ENCODE measurements around the gene SH2D4B. TPM values are rescaled to one million over a fixed set of nuclear protein-coding genes. Genes with fewer than 3 reads are reported as not detected.

SH2D4B gene
- total RNA-seq, 2 experiments from 2014 or later: 0.03 TPM; not detected in 1

DNA sequence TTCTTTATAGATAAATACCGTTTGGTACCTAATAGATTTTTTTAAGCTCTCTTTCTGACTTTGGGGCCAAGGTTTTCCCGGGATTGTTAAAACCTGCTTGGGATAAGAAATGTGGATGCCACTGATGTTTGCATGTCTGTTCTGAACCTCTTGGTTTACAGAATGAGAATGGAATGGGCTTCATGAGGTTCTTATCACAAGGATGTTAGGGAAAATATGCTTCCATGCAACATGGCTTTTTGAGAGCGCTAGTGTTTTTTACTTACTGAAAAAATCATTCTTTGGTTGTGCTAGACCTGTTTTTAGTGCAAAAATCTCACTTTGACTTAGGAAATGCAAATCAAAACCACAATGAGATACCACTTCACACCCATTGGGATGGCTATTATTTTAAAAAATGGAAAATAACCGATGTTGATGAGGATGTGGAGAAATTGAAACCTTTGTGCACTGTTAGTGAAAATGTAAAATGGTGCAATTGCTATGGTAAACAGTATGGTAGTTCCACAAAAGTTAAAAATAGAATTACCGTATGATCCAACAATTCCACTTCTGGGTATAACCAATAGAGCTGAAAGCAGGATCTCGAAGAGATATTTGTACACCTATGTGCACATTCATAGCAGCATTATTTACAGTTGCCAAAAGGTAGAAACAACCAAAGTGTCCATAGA is 44.7 kb upstream of the SH2D4B start:
- no TSS peak for BruUV-seq (replicated peaks)
- CTCF ChIA-PET (ENCODE audit: unreplicated experiment): interaction anchor here (0.6 to 0.9 kb wide), 2 partner anchors 11 to 49 kb away, joined by 3 read pairs; no protein-coding TSS in a partner anchor
- Histone ChIP-seq H4K20me1 (ENCODE audit: insufficient read depth, low read length) (no peaks in the 10 kb centered on the region), H3K36me3 (ENCODE audit: insufficient read depth, low read length) (peaks cover 95% of the 10 kb centered on the region), H3K79me2 (ENCODE audit: insufficient read depth, low read depth, low read length) (peaks cover 37% of the 10 kb centered on the region), H3K4me1 (ENCODE audit: insufficient read depth, low read length, poor library complexity, severe bottlenecking) (peaks cover 33% of the 10 kb centered on the region), H3K9me2 (ENCODE audit: insufficient read depth, low read length) (no peaks in the 10 kb centered on the region), H3K4me2 (ENCODE audit: low read length) (peak overlapping the region; percentile 60), H2AFZ (ENCODE audit: low read length) (no peak overlapping the region), H3K4me3 (ENCODE audit: low read depth, low read length, poor library complexity, severe bottlenecking) (no peak overlapping the region), H3K9me3 (ENCODE audit: low read length) (peaks cover 12% of the 10 kb centered on the region), H3K27ac (ENCODE audit: low read depth, low read length, poor library complexity, severe bottlenecking) (peak overlapping the region; percentile 4)
- intact Hi-C loops (cut with micrococcal nuclease; ENCODE audit: unreplicated experiment): no loop called here
- no peak for DNase-seq (ENCODE audit: low spot score)
- POLR2A ChIA-PET: interaction anchor here (0.5 to 2.7 kb wide), 5 partner anchors 18 to 64 kb away, joined by 3 to 16 read pairs (median 3); no protein-coding TSS in a partner anchor
- TF ChIP-seq EZH2phosphoT487 (IDR thresholded peaks at IDR 0.05; ENCODE audit: borderline replicate concordance, low read depth, low read length): no peak
- TF ChIP-seq, protein P1, sequence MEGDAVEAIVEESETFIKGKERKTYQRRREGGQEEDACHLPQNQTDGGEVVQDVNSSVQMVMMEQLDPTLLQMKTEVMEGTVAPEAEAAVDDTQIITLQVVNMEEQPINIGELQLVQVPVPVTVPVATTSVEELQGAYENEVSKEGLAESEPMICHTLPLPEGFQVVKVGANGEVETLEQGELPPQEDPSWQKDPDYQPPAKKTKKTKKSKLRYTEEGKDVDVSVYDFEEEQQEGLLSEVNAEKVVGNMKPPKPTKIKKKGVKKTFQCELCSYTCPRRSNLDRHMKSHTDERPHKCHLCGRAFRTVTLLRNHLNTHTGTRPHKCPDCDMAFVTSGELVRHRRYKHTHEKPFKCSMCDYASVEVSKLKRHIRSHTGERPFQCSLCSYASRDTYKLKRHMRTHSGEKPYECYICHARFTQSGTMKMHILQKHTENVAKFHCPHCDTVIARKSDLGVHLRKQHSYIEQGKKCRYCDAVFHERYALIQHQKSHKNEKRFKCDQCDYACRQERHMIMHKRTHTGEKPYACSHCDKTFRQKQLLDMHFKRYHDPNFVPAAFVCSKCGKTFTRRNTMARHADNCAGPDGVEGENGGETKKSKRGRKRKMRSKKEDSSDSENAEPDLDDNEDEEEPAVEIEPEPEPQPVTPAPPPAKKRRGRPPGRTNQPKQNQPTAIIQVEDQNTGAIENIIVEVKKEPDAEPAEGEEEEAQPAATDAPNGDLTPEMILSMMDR (conservative IDR thresholded peaks at IDR 0.05; ENCODE audit: low read length): no peak

DNA sequence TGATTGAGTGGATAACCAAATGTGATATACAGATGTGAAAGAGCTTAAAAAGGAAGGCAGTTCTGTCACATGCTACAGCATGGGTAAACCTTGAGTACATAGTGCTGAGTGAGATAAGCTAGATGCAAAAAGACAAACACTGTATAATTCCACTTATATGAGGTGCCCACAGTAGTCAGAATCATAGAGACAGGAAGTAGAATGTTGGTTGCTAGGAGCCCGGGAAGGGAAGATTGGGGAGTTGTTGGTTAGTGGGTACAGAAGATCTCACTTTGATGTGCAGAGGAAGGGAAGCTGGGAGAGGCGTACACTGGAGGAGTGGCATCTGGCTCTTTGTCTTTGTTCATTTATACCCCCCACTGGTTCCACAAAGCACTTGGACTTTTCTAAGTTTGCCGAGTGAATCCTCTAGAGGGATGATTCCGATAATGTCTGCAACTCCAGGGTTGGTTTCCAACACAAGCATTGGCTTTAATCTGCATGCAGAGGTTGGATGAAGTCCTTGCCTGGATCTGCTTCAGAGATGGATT is 44.1 kb upstream of the SH2D4B start:
- DNase-seq (ENCODE audit: low spot score): no peak
- ChIA-PET POLR2A (interaction anchor here (0.5 to 2.7 kb wide), 4 partner anchors 19 to 65 kb away, joined by 3 to 16 read pairs (median 4); no protein-coding TSS in a partner anchor), CTCF (ENCODE audit: unreplicated experiment) (interaction anchor here (0.6 to 0.9 kb wide), 2 partner anchors 10 to 49 kb away, joined by 3 read pairs; no protein-coding TSS in a partner anchor)
- H3K79me2 ChIP-seq (ENCODE audit: insufficient read depth, low read depth, low read length): peaks cover 37% of the 10 kb centered on the region
- H3K27ac ChIP-seq (ENCODE audit: low read depth, low read length, poor library complexity, severe bottlenecking): peak overlapping the region; percentile 4
- H3K4me1 ChIP-seq (ENCODE audit: insufficient read depth, low read length, poor library complexity, severe bottlenecking): peaks cover 33% of the 10 kb centered on the region
- peaks cover 12% of the 10 kb centered on the region for H3K9me3 ChIP-seq (ENCODE audit: low read length)
- H3K4me3 ChIP-seq (ENCODE audit: low read depth, low read length, poor library complexity, severe bottlenecking): no peak overlapping the region
- H3K36me3 ChIP-seq (ENCODE audit: insufficient read depth, low read length): peaks cover 92% of the 10 kb centered on the region
- no peaks in the 10 kb centered on the region for H3K9me2 ChIP-seq (ENCODE audit: insufficient read depth, low read length)
- H3K4me2 ChIP-seq (ENCODE audit: low read length): peak overlapping the region; percentile 60
- H2AFZ ChIP-seq (ENCODE audit: low read length): no peak overlapping the region
- no peak for TF ChIP-seq EZH2phosphoT487 (IDR thresholded peaks at IDR 0.05; ENCODE audit: borderline replicate concordance, low read depth, low read length)
- TF ChIP-seq, protein P1 (conservative IDR thresholded peaks at IDR 0.05; ENCODE audit: low read length): no peak
- no TSS peak for BruUV-seq (replicated peaks)
- no peaks in the 10 kb centered on the region for H4K20me1 ChIP-seq (ENCODE audit: insufficient read depth, low read length)
- intact Hi-C loops (cut with micrococcal nuclease; ENCODE audit: unreplicated experiment): no loop called here

Measured in OCI-LY7 (cell line).